8988T (cell line): Measurements from ENCODE around the gene SH3D19.

Experiments used
- DNase-seq: peaks from one replicate; pipeline ENCODE4 v3.0.0; 2011

Gene SH3D19

DNA sequence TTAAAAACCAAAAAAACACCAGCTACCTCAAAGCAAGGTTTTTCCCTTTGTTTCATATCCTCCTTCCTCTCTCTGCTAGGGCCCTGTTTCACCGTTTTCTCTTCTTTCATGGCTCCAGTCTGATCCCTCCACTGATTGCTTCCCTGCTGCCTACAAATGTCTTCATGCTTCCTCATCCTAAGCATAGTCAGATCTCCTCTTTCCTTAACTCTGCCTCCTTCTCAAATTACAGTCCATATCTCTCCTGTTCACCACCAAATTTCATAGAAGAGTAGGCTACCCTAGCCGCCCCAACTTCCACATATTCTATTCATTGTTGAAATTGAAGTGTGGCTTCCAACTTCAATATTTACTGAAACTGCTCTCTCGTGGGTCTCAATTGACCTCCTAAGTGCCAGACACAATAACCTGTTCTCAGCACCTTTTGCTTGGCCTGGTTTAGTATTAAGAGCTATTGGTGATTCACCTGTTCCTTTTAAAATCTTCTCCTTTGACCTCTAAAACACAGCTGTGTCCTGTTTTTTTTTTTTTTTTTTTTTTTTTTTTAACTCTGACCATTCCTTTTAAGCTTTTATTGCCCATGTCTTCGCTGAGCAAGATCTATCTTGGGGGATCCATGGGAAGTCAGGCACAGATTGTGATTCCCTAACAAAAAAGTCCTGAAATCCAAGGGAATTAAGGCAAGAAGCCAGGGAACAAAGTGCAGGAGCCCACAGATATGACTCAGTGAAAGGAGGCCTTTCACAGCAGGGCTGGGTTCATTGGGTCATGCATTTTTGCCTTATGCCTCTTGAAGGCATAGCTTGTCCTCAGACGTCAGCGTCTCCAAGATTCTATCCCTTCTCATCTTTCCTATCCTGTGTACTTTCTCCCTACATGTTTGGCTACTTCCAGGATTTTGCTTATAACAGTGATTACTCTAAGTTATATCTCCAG lies 140.6 kb downstream of the SH3D19 start:
- no peak for DNase-seq

GRCh38 chr4:151182455-151182996 lies 142.9 kb downstream of the SH3D19 start:
- no peak for DNase-seq

GRCh38 chr4:151176685-151177084 lies 148.7 kb downstream of the SH3D19 start:
- no peak for DNase-seq

- DNase-seq = no peak
Observed at GRCh38 chr4:151175754-151176631, 149.4 kb downstream of the SH3D19 start.

DNA sequence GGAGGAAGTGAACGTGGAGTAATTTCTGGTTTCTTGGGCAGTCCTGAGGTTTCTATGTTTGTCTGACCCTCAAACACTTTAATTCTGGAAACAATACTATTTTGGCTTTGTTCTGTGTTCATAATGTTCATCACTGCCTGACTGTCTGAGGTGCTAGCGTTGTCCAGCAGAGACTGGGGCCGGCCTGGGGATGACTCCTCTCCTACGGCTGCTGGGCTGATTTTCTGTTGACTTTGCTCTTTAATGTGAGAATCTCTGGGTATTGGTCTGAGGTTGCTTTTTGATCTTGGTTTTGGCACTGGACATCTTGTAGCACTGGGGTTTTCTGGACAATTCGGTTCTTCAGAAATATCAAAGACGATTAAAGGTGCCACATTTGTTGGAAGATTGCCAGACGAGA lies 150.2 kb downstream of the SH3D19 start:
- no peak for DNase-seq

GRCh38 chr4:151174784-151175183 lies 150.6 kb downstream of the SH3D19 start:
- DNase-seq = no peak

DNA sequence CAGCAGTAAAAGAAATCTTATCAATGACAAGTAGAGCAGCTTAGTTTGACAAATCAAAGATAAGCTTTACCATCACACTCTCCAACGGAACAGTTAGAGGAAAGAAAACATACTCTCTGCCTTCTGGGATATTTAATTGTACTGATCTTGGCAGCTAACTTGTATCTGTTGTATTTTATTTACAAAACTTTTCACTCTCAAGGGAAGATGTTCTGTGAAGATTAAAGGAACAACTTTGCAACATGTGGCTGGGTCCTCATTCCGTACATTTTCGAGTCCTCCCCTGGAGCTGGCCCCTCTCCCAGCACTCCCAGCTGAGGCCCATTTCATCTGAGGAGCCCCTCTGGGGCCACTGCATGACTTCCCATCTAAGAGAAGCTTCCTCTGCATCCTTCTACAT lies 151.5 kb downstream of the SH3D19 start:
- no peak for DNase-seq

GRCh38 chr4:151169900-151170299 lies 155.5 kb downstream of the SH3D19 start:
- DNase-seq = no peak

DNA sequence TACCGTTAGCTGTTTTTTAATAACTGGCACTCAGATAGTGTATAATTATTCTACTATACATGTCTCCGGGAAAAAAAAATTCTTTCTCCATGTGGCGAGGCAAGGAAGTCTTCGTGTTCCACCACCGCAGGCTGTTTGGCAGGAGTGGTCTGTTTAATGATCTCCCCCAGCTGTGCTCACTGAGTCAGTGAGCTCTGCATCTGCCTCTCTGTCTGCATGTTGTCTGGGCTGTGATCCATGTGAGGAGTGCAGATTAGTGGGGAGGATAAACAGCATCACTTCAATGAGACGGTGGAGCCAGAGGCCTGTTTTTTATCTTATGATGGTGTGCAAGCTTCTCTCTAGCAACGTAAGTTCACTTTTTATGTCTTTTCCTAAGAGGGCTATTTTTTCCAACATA lies 156.2 kb downstream of the SH3D19 start:
- DNase-seq = no peak

- DNase-seq = no peak
Observed at GRCh38 chr4:151167561-151167960, 157.8 kb downstream of the SH3D19 start.

- no peak for DNase-seq
Observed at GRCh38 chr4:151166636-151167035, 158.8 kb downstream of the SH3D19 start.

GRCh38 chr4:151165205-151166000 lies 160.0 kb downstream of the SH3D19 start:
- DNase-seq = no peak

- no peak for DNase-seq
Observed at GRCh38 chr4:151163855-151164254, 161.6 kb downstream of the SH3D19 start.

DNA sequence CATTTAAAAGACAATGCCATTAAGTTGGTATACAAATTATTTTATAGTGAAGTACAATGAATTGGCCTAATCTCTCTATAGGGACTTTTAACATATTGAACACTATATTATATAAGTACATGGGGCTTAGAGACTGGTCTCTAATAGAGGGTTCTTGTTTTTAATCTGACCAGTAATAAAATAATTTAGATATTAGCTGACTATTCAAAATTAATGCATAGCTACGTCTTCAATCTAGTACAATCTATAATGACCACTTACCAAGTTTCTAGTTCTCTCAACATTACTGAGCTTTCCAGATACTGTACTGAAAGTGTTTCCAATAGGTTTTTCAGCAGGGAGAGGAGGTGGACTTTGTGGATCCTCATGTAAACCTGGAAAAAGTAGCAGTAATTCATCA lies 166.4 kb downstream of the SH3D19 start:
- DNase-seq = no peak

DNA sequence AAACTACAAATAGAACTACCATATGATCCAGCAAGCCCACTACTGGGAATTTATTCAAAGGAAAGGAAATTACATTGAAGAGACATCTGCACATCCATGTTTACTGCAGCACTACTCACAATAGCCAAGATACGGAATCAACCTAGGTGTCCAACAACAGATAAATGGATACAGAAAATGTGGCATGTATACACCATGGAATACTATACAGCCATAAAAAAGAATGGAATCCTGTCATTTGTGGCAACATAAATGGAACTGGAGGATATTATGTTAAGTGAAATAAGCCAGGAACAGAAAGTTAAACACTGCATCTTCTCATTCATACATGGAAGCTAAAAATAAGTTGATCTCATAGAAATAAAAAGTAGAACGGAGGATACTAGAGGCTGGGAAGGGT lies 167.9 kb downstream of the SH3D19 start:
- no peak for DNase-seq

- DNase-seq = no peak
Observed at GRCh38 chr4:151153585-151153984, 171.8 kb downstream of the SH3D19 start.

GRCh38 chr4:151152028-151152427 lies 173.4 kb downstream of the SH3D19 start:
- no peak for DNase-seq

- no peak for DNase-seq
Observed at GRCh38 chr4:151150821-151151580, 174.4 kb downstream of the SH3D19 start.

- no peak for DNase-seq
Observed at GRCh38 chr4:151148261-151148660, 177.1 kb downstream of the SH3D19 start.

DNA sequence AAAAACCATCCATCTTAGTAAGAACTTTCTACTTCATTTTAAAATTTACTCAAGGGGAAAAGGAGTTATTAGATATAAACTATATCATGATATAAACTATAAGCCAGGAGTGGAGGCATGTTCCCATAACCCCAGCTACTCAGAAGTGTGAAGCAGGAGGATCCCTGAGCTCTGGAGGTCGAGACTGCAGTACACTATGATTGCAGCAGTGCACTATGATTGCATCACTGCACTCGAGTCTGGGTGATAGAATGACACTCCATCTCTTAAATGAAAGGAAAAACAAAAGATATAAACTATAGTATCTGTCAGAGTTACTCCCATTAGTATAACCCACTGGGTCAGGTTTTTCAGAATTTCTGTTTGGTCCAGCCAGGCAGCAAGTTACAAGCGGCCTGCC lies 178.4 kb downstream of the SH3D19 start:
- no peak for DNase-seq

DNA sequence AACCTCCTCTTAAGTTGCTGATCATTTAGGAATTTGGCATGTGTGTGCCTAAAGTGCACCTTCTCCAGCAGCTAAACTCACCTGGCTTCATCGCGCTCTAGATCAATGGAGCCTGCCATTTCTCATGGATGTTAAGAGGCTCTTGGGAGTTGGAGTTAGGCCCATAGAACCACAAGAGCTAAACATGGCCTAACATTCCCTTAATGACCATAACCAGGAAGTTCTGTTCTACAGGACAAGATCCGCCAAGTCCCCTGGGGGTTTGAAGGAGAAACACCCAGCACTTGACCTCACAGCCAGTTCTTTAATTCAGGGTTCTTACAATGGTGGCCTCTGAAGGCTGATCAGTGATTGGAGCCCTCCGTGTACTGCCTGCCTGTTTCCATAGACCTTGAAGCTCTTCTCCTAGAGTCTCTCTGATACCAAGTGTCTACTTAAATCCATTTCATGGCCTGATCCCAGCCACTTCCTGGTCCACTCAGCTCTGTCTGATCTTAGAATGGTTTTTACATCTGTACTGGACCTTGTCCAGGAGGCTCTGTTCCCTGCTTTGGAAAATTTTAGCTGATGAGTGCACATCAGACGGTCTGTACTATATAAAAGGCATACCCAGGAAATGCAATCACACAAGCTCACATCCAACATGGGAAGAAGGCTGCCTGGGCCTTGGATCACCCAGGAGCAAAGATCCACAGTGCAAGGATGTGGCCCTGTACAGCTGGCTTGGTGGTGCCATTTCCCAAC lies 180.9 kb downstream of the SH3D19 start:
- no peak for DNase-seq
